DOHH2 (cell line): Measurements from ENCODE around the gene EGFLAM.

Source experiments
- EZH2phosphoT487 ChIP-seq: fragments of 200-600 bp; sonication (generic); IDR thresholded peaks from 2 replicates; pipeline ENCODE4 v1.6.1; 2017; ENCODE audit warnings: borderline replicate concordance, mild to moderate bottlenecking, antibody characterized with exemption, low read length, moderate library complexity, mixed read lengths
- TF ChIP-seq, protein P1 (sequence below): fragments of 200-600 bp; sonication (generic); IDR thresholded peaks from one replicate; pipeline ENCODE4 v1.5.1; 2014; ENCODE audit warnings: antibody characterized with exemption, mild to moderate bottlenecking, low read depth, low read length; ENCODE audit not compliant: poor library complexity, severe bottlenecking

DNA sequence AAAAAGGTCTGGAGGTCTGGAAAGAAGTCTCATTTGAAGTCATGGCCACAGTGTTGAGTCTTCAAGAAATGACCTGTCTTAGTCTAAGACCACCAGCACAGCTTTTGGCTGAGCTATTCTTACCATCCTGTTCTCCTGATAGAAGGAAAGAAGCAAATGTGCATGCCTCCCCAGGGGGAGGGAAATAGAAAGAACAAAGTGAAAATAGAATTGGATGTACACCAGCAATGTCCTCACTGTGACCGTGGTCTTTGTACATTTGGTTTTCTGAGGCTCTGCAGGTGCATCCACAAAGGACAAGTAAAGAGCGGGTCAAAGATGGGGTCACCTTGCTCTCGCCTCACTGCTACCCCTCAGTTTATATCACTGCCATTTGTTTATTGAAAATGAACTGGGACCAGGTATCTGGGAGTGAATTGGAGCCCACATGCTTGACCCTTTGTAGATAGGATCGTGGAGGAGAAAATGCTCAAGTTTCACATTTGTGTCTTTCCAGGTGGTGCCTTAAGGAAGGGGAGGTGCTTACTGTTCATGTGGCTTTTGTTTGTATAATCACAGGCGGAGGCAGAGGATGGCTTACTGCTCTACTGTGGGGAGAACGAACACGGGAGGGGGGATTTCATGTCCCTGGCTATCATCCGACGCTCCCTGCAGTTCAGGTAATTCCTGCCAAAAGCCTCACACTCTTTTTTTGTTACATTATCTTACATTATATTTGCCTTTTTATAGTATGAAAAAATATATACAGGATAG lies 150.3 kb downstream of the EGFLAM start:
- TF ChIP-seq, protein P1, sequence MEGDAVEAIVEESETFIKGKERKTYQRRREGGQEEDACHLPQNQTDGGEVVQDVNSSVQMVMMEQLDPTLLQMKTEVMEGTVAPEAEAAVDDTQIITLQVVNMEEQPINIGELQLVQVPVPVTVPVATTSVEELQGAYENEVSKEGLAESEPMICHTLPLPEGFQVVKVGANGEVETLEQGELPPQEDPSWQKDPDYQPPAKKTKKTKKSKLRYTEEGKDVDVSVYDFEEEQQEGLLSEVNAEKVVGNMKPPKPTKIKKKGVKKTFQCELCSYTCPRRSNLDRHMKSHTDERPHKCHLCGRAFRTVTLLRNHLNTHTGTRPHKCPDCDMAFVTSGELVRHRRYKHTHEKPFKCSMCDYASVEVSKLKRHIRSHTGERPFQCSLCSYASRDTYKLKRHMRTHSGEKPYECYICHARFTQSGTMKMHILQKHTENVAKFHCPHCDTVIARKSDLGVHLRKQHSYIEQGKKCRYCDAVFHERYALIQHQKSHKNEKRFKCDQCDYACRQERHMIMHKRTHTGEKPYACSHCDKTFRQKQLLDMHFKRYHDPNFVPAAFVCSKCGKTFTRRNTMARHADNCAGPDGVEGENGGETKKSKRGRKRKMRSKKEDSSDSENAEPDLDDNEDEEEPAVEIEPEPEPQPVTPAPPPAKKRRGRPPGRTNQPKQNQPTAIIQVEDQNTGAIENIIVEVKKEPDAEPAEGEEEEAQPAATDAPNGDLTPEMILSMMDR: no peak
- TF ChIP-seq EZH2phosphoT487: no peak
